ENCODE measurements around the gene GALNS.

GALNS gene

GRCh38 chr16:88844419-88845036 is 12.2 kb downstream of the GALNS start:
- Mint-ChIP-seq H3K9me3 (no peaks in the 10 kb centered on the region), H3K4me3 (no peak overlapping the region), H3K27ac (no peak overlapping the region), H3K27me3 (no peaks in the 10 kb centered on the region), H3K4me1 (ENCODE audit: low read depth) (no peaks in the 10 kb centered on the region), H3K36me3 (ENCODE audit: low read depth) (no peaks in the 10 kb centered on the region)

GRCh38 chr16:88843256-88843655 is 13.5 kb downstream of the GALNS start:
- Mint-ChIP-seq H3K27me3 (no peaks in the 10 kb centered on the region), H3K9me3 (no peaks in the 10 kb centered on the region), H3K27ac (no peak overlapping the region), H3K4me3 (no peak overlapping the region), H3K4me1 (ENCODE audit: low read depth) (no peaks in the 10 kb centered on the region), H3K36me3 (ENCODE audit: low read depth) (no peaks in the 10 kb centered on the region)

- no peak overlapping the region for H3K4me3 Mint-ChIP-seq
- no peaks in the 10 kb centered on the region for H3K4me1 Mint-ChIP-seq (ENCODE audit: low read depth)
- no peak overlapping the region for H3K27ac Mint-ChIP-seq
- H3K36me3 Mint-ChIP-seq (ENCODE audit: low read depth), result no peaks in the 10 kb centered on the region
- H3K27me3 Mint-ChIP-seq, result no peaks in the 10 kb centered on the region
- H3K9me3 Mint-ChIP-seq, result no peaks in the 10 kb centered on the region
Observed at GRCh38 chr16:88842806-88843205, 13.9 kb downstream of the GALNS start.

- no peaks in the 10 kb centered on the region for H3K27me3 Mint-ChIP-seq
- H3K4me1 Mint-ChIP-seq (ENCODE audit: low read depth), result no peaks in the 10 kb centered on the region
- no peak overlapping the region for H3K27ac Mint-ChIP-seq
- no peaks in the 10 kb centered on the region for H3K36me3 Mint-ChIP-seq (ENCODE audit: low read depth)
- H3K9me3 Mint-ChIP-seq, result no peaks in the 10 kb centered on the region
- no peak overlapping the region for H3K4me3 Mint-ChIP-seq
Observed at GRCh38 chr16:88842308-88842756, 14.4 kb downstream of the GALNS start.

- no peaks in the 10 kb centered on the region for H3K9me3 Mint-ChIP-seq
- no peaks in the 10 kb centered on the region for H3K4me1 Mint-ChIP-seq (ENCODE audit: low read depth)
- no peak overlapping the region for H3K27ac Mint-ChIP-seq
- H3K4me3 Mint-ChIP-seq, result no peak overlapping the region
- no peaks in the 10 kb centered on the region for H3K27me3 Mint-ChIP-seq
- no peaks in the 10 kb centered on the region for H3K36me3 Mint-ChIP-seq (ENCODE audit: low read depth)
Observed at GRCh38 chr16:88841521-88842307, 15.0 kb downstream of the GALNS start.

GRCh38 chr16:88840600-88841215 is 16.0 kb downstream of the GALNS start:
- H3K36me3 Mint-ChIP-seq (ENCODE audit: low read depth), result no peaks in the 10 kb centered on the region
- no peaks in the 10 kb centered on the region for H3K27me3 Mint-ChIP-seq
- H3K27ac Mint-ChIP-seq, result no peak overlapping the region
- H3K4me1 Mint-ChIP-seq (ENCODE audit: low read depth), result no peaks in the 10 kb centered on the region
- H3K4me3 Mint-ChIP-seq, result no peak overlapping the region
- no peaks in the 10 kb centered on the region for H3K9me3 Mint-ChIP-seq

- Mint-ChIP-seq H3K27me3 (no peaks in the 10 kb centered on the region), H3K9me3 (no peaks in the 10 kb centered on the region), H3K4me1 (ENCODE audit: low read depth) (no peaks in the 10 kb centered on the region), H3K4me3 (no peak overlapping the region), H3K27ac (no peak overlapping the region), H3K36me3 (ENCODE audit: low read depth) (no peaks in the 10 kb centered on the region)
Observed at GRCh38 chr16:88839745-88840599, 16.8 kb downstream of the GALNS start.

- Mint-ChIP-seq H3K27me3 (no peaks in the 10 kb centered on the region), H3K27ac (no peak overlapping the region), H3K36me3 (ENCODE audit: low read depth) (no peaks in the 10 kb centered on the region), H3K4me3 (no peak overlapping the region), H3K9me3 (no peaks in the 10 kb centered on the region), H3K4me1 (ENCODE audit: low read depth) (no peaks in the 10 kb centered on the region)
Observed at GRCh38 chr16:88839026-88839529, 17.7 kb downstream of the GALNS start.

- Mint-ChIP-seq H3K27me3 (no peaks in the 10 kb centered on the region), H3K9me3 (no peaks in the 10 kb centered on the region), H3K27ac (no peak overlapping the region), H3K36me3 (ENCODE audit: low read depth) (no peaks in the 10 kb centered on the region), H3K4me1 (ENCODE audit: low read depth) (no peaks in the 10 kb centered on the region), H3K4me3 (no peak overlapping the region)
Observed at GRCh38 chr16:88838566-88838965, 18.2 kb downstream of the GALNS start.

- Mint-ChIP-seq H3K36me3 (ENCODE audit: low read depth) (no peaks in the 10 kb centered on the region), H3K27ac (no peak overlapping the region), H3K27me3 (no peaks in the 10 kb centered on the region), H3K4me1 (ENCODE audit: low read depth) (no peaks in the 10 kb centered on the region), H3K4me3 (no peak overlapping the region), H3K9me3 (no peaks in the 10 kb centered on the region)
Observed at GRCh38 chr16:88837806-88838205, 18.9 kb downstream of the GALNS start.

- Mint-ChIP-seq H3K4me1 (ENCODE audit: low read depth) (no peaks in the 10 kb centered on the region), H3K27ac (no peak overlapping the region), H3K9me3 (no peaks in the 10 kb centered on the region), H3K27me3 (no peaks in the 10 kb centered on the region), H3K36me3 (ENCODE audit: low read depth) (no peaks in the 10 kb centered on the region), H3K4me3 (no peak overlapping the region)
Observed at GRCh38 chr16:88836791-88837190, 20.0 kb downstream of the GALNS start.

GRCh38 chr16:88835818-88836217 is 20.9 kb downstream of the GALNS start:
- Mint-ChIP-seq H3K4me3 (no peak overlapping the region), H3K27ac (no peak overlapping the region), H3K36me3 (ENCODE audit: low read depth) (no peaks in the 10 kb centered on the region), H3K9me3 (no peaks in the 10 kb centered on the region), H3K4me1 (ENCODE audit: low read depth) (no peaks in the 10 kb centered on the region), H3K27me3 (no peaks in the 10 kb centered on the region)

GRCh38 chr16:88835383-88835782 is 21.4 kb downstream of the GALNS start:
- no peak overlapping the region for H3K4me3 Mint-ChIP-seq
- no peaks in the 10 kb centered on the region for H3K9me3 Mint-ChIP-seq
- H3K4me1 Mint-ChIP-seq (ENCODE audit: low read depth), result no peaks in the 10 kb centered on the region

GRCh38 chr16:88834670-88835069 is 22.1 kb downstream of the GALNS start:
- H3K36me3 Mint-ChIP-seq (ENCODE audit: low read depth), result no peaks in the 10 kb centered on the region
- no peaks in the 10 kb centered on the region for H3K9me3 Mint-ChIP-seq
- H3K27ac Mint-ChIP-seq, result no peak overlapping the region
- H3K4me1 Mint-ChIP-seq (ENCODE audit: low read depth), result no peaks in the 10 kb centered on the region
- H3K27me3 Mint-ChIP-seq, result no peaks in the 10 kb centered on the region
- H3K4me3 Mint-ChIP-seq, result no peak overlapping the region

More at GRCh38 chr16:88835383-88835782, 21.4 kb downstream of the GALNS start:
- no peaks in the 10 kb centered on the region for H3K27me3 Mint-ChIP-seq
- H3K27ac Mint-ChIP-seq, result no peak overlapping the region
- no peaks in the 10 kb centered on the region for H3K36me3 Mint-ChIP-seq (ENCODE audit: low read depth)
